ENCODE measurements around the gene CLDN6.

Gene CLDN6

GRCh38 chr16:3020604-3021448 lies 2.8 kb upstream of the CLDN6 start:
- peak overlapping the region; percentile 67 for H3K4me3 ChIP-seq (ENCODE audit: low read depth, low read length, poor library complexity, severe bottlenecking)
- TF ChIP-seq CTCF (IDR thresholded peaks at IDR 0.05; ENCODE audit: low read length) (no peak), EZH2 (IDR thresholded peaks at IDR 0.05; ENCODE audit: borderline replicate concordance, low read length) (no peak)
- H3K4me2 ChIP-seq (ENCODE audit: low read length) = peak overlapping the region; percentile 97
- no peaks in the 10 kb centered on the region for H3K79me2 ChIP-seq (ENCODE audit: insufficient read depth, low read length)
- H4K20me1 ChIP-seq (ENCODE audit: insufficient read depth, low read length) = no peaks in the 10 kb centered on the region
- peak overlapping the region; percentile 60 for H3K9ac ChIP-seq (ENCODE audit: low read length)
- peaks cover 44% of the 10 kb centered on the region for H3K4me1 ChIP-seq (ENCODE audit: insufficient read depth, low read length, severe bottlenecking)
- H3K27me3 ChIP-seq (ENCODE audit: insufficient read depth, low read length) = peaks cover 4% of the 10 kb centered on the region; the same call in 1 of the 2 replicates
- H3K9me3 ChIP-seq (ENCODE audit: low read length) = no peaks in the 10 kb centered on the region
- no peaks in the 10 kb centered on the region for H3K36me3 ChIP-seq (ENCODE audit: insufficient read depth, low read length)
- H3K27ac ChIP-seq (ENCODE audit: low read depth, low read length, poor library complexity, severe bottlenecking) = no peak overlapping the region
- no peak overlapping the region for H2AFZ ChIP-seq (ENCODE audit: low read length)
- no peaks in the 10 kb centered on the region for H3F3A ChIP-seq (ENCODE audit: insufficient read depth, low read length)
- H3K9me2 ChIP-seq (ENCODE audit: low read depth, low read length) = no peaks in the 10 kb centered on the region

GRCh38 chr16:3020247-3020603 lies 2.2 kb upstream of the CLDN6 start, which contains the start of gene TNFRSF12A:
TNFRSF12A (plus strand) TSS chr16:3020368; CDS start chr16:3020398, 30 bp downstream.
- Histone ChIP-seq H3K4me3 (ENCODE audit: low read depth, low read length, poor library complexity, severe bottlenecking) (peak within 1 kb of the TSS; percentile 67), H3K27ac (ENCODE audit: low read depth, low read length, poor library complexity, severe bottlenecking) (no peak within 1 kb of the TSS), H3K9me3 (ENCODE audit: low read length) (no peaks in the 10 kb centered on the region), H3K36me3 (ENCODE audit: insufficient read depth, low read length) (no peaks in the 10 kb centered on the region), H3K79me2 (ENCODE audit: insufficient read depth, low read length) (no peaks in the 10 kb centered on the region), H3K4me2 (ENCODE audit: low read length) (peak within 1 kb of the TSS; percentile 97), H3K9me2 (ENCODE audit: low read depth, low read length) (no peaks in the 10 kb centered on the region), H3K27me3 (ENCODE audit: insufficient read depth, low read length) (peaks cover 4% of the 10 kb centered on the region; the same call in 1 of the 2 replicates), H4K20me1 (ENCODE audit: insufficient read depth, low read length) (no peaks in the 10 kb centered on the region), H2AFZ (ENCODE audit: low read length) (no peak within 1 kb of the TSS), H3F3A (ENCODE audit: insufficient read depth, low read length) (no peaks in the 10 kb centered on the region), H3K9ac (ENCODE audit: low read length) (peak within 1 kb of the TSS; percentile 60), H3K4me1 (ENCODE audit: insufficient read depth, low read length, severe bottlenecking) (peaks cover 44% of the 10 kb centered on the region)
- no peak for TF ChIP-seq EZH2 (IDR thresholded peaks at IDR 0.05; ENCODE audit: borderline replicate concordance, low read length)
- no peak for TF ChIP-seq CTCF (IDR thresholded peaks at IDR 0.05; ENCODE audit: low read length)

- Histone ChIP-seq H3K27me3 (ENCODE audit: insufficient read depth, low read length) (peaks cover 4% of the 10 kb centered on the region; the same call in 1 of the 2 replicates), H3K4me1 (ENCODE audit: insufficient read depth, low read length, severe bottlenecking) (peaks cover 44% of the 10 kb centered on the region), H3F3A (ENCODE audit: insufficient read depth, low read length) (no peaks in the 10 kb centered on the region), H3K36me3 (ENCODE audit: insufficient read depth, low read length) (no peaks in the 10 kb centered on the region), H3K4me2 (ENCODE audit: low read length) (peak overlapping the region; percentile 97), H3K9me2 (ENCODE audit: low read depth, low read length) (no peaks in the 10 kb centered on the region), H4K20me1 (ENCODE audit: insufficient read depth, low read length) (no peaks in the 10 kb centered on the region), H3K4me3 (ENCODE audit: low read depth, low read length, poor library complexity, severe bottlenecking) (peak overlapping the region; percentile 67), H3K79me2 (ENCODE audit: insufficient read depth, low read length) (no peaks in the 10 kb centered on the region), H3K27ac (ENCODE audit: low read depth, low read length, poor library complexity, severe bottlenecking) (no peak overlapping the region), H3K9ac (ENCODE audit: low read length) (peak overlapping the region; percentile 37; the same call in 1 of the 2 replicates), H3K9me3 (ENCODE audit: low read length) (no peaks in the 10 kb centered on the region), H2AFZ (ENCODE audit: low read length) (no peak overlapping the region)
- no peak for TF ChIP-seq EZH2 (IDR thresholded peaks at IDR 0.05; ENCODE audit: borderline replicate concordance, low read length)
Observed at GRCh38 chr16:3019594-3020246, 1.7 kb upstream of the CLDN6 start.

Measured in OCI-LY1 (cell line).